GM23338 (cell line): Measurements from ENCODE around the gene SNX1.

Experiments used
- EZH2 ChIP-seq: fragments of 200-600 bp; sonication (generic); IDR thresholded peaks from one replicate; pipeline ENCODE4 v1.8.0; 2017; ENCODE audit warnings: antibody characterized with exemption, mild to moderate bottlenecking, low read depth; ENCODE audit not compliant: unreplicated experiment
- EZH2phosphoT487 ChIP-seq: fragments of 200-600 bp; sonication (generic); IDR thresholded peaks from one replicate; pipeline ENCODE4 v1.8.1; 2018; ENCODE audit warnings: antibody characterized with exemption; ENCODE audit not compliant: unreplicated experiment
- TF ChIP-seq, protein P1 (sequence below): IDR thresholded peaks from one replicate; pipeline ENCODE4 v1.6.1; 2018; ENCODE audit warnings: antibody characterized with exemption; ENCODE audit not compliant: unreplicated experiment

DNA sequence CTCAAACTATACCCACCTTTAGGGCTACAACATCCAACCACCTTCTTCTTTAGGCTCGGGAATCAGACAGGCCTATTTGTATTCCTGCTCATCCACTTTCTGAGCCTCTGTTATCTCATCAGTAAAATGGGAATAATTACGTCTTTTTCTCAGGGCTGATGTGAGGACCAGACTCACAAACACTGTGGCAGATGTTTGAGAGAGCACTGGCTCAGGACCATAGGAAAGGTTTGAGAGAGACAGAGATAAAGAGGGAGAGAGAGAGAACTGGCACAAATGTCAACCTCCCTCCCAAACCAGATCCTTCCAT is 44.7 kb upstream of the SNX1 start:
- no peak for TF ChIP-seq EZH2phosphoT487
- TF ChIP-seq EZH2: no peak
- TF ChIP-seq, protein P1, sequence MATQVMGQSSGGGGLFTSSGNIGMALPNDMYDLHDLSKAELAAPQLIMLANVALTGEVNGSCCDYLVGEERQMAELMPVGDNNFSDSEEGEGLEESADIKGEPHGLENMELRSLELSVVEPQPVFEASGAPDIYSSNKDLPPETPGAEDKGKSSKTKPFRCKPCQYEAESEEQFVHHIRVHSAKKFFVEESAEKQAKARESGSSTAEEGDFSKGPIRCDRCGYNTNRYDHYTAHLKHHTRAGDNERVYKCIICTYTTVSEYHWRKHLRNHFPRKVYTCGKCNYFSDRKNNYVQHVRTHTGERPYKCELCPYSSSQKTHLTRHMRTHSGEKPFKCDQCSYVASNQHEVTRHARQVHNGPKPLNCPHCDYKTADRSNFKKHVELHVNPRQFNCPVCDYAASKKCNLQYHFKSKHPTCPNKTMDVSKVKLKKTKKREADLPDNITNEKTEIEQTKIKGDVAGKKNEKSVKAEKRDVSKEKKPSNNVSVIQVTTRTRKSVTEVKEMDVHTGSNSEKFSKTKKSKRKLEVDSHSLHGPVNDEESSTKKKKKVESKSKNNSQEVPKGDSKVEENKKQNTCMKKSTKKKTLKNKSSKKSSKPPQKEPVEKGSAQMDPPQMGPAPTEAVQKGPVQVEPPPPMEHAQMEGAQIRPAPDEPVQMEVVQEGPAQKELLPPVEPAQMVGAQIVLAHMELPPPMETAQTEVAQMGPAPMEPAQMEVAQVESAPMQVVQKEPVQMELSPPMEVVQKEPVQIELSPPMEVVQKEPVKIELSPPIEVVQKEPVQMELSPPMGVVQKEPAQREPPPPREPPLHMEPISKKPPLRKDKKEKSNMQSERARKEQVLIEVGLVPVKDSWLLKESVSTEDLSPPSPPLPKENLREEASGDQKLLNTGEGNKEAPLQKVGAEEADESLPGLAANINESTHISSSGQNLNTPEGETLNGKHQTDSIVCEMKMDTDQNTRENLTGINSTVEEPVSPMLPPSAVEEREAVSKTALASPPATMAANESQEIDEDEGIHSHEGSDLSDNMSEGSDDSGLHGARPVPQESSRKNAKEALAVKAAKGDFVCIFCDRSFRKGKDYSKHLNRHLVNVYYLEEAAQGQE: no peak
